ENCODE measurements around the gene GRM8. TPM values are rescaled to one million over a fixed set of nuclear protein-coding genes. Genes with fewer than 3 reads are reported as not detected.
A peak's percentile ranks its signal among the peaks of the same experiment; 100 is the strongest.

GRM8 gene
- total and polyA plus RNA-seq, 9 donors, result 0.18 to 0.75 (median 0.26) TPM; not detected in 1

DNA sequence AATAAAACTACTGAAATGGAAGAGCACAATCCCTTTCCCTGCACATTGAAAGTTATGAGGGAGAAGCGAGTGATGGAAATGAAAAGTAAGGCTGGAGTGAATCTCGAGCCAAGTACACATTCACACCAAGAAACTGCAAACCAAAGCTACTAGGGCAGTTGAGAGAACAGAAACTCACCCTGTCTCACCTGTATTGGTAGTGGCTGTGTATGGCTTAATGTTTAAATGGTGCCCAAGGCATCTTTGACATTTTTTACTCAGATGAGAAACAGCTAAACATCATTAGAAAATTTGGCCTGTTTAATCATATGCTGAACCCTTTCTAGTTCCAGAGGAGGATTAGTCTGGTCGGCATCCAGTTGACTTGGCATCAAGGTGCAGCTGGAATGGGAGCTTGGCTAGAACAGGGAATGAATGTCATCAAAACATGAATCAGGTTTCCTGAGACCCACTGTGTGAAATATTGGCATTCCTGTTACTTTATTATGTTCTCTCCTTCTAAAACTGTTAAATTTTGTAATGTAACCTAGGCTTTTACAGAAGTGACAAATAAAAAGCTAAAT is 840.8 kb downstream of the GRM8 start:
- DNase-seq, result peak; percentile 1
- H3K4me3 ChIP-seq (ENCODE audit: low read length), result no peak overlapping the region
- H3K36me3 ChIP-seq (ENCODE audit: control insufficient read depth, insufficient read depth, low read length), result no peaks in the 10 kb centered on the region
- H3K27me3 ChIP-seq (ENCODE audit: control insufficient read depth, insufficient read depth, low read length), result no peaks in the 10 kb centered on the region
- no peaks in the 10 kb centered on the region for H3K9me3 ChIP-seq (replicated peaks; ENCODE audit: control insufficient read depth, low read depth, low read length)
- H3K4me1 ChIP-seq (ENCODE audit: control insufficient read depth, insufficient read depth, low read length), result no peaks in the 10 kb centered on the region
- H3K27ac ChIP-seq (ENCODE audit: low read length), result no peak overlapping the region
- no CpG with 5 or more reads among the region's 3 CpGs for WGBS (ENCODE audit: insufficient coverage)

DNA sequence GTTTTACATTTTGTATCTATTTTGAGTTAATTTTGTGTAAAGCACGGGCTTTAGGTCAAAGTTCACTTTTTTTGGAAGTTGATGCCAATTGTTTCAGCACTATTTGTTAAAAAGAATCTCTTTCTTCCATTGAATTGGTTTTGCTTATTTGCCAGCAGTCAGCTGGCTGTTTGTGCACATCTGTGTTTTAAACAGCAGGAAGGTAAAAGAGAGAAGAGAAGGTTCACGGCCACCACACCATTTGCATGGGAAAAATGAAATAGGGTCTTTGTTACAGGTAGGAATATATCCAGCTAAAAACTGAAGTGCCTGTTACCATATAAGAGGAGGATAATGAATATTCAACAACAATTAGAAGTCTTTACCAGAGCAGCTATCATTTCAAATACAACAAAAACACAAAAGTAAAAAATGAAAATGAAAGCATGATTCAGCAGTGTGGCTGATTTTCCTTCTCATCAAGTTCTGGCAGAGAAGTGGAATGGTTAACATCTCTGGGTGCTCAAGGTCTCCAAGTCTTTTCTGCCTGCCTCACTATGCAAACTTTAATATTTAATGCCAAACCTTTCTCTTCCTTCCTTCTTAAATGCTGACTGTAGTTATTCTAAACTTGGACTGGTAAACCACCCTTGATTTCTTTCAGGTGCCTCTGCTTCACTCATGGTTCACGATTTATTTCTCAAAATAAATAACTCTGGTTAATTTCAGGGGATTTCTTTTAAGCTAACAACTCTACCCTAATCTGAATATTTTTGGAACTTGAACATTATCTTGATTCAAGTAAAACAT is 841.5 kb downstream of the GRM8 start:
- no peaks in the 10 kb centered on the region for H3K36me3 ChIP-seq (ENCODE audit: control insufficient read depth, insufficient read depth, low read length)
- no peak overlapping the region for H3K27ac ChIP-seq (ENCODE audit: low read length)
- H3K4me3 ChIP-seq (ENCODE audit: low read length), result no peak overlapping the region
- no peaks in the 10 kb centered on the region for H3K9me3 ChIP-seq (replicated peaks; ENCODE audit: control insufficient read depth, low read depth, low read length)
- no peaks in the 10 kb centered on the region for H3K27me3 ChIP-seq (ENCODE audit: control insufficient read depth, insufficient read depth, low read length)
- DNase-seq, result peak; percentile 2
- H3K4me1 ChIP-seq (ENCODE audit: control insufficient read depth, insufficient read depth, low read length), result no peaks in the 10 kb centered on the region
- no CpG with 5 or more reads among the region's 3 CpGs for whole genome bisulfite sequencing (ENCODE audit: insufficient coverage)

DNA sequence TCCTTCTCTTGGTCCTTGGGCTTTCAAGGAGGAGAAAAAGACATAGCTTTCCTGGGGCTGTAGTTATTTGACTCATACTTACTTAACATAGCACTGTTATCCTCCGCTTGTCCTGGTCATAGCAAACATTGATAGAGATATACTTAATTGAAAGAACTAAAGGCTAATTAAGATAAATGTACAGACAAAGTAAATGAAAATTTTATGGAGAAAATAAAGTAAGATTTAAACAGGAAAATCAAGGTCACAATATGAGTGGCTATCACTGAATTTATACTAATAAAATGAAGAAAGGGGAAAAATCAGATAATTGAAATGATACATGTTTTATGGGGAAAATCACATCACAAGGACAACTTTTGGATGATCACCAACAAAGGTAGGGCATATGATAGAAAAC is 849.7 kb downstream of the GRM8 start:
- Histone ChIP-seq H3K4me3 (ENCODE audit: low read length) (no peak overlapping the region), H3K27me3 (ENCODE audit: control insufficient read depth, insufficient read depth, low read length) (no peaks in the 10 kb centered on the region), H3K27ac (ENCODE audit: low read length) (no peak overlapping the region), H3K36me3 (ENCODE audit: control insufficient read depth, insufficient read depth, low read length) (no peaks in the 10 kb centered on the region), H3K4me1 (ENCODE audit: control insufficient read depth, insufficient read depth, low read length) (no peaks in the 10 kb centered on the region), H3K9me3 (replicated peaks; ENCODE audit: control insufficient read depth, low read depth, low read length) (no peaks in the 10 kb centered on the region)
- WGBS (ENCODE audit: insufficient coverage), result no CpG with 5 or more reads among the region's 1 CpG
- DNase-seq, result no peak

DNA sequence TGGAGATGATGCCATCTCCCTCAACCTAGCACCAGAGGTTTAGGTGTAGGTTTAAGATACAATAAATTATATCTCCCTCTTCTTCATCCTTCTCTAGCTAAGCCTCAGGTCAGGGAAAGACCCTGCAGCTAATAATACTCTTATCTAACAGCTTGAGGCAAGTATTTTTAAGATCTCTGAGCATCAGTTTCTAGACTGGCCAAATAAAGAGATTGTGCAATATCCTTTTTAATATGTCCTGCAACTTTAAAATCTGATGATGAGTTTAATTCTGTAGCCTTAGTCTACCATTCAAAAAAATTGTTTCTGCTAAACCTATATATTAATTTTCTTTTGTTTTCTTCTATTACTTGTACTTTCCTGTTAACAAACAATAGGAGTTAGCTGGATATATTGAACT is 850.8 kb downstream of the GRM8 start:
- no peaks in the 10 kb centered on the region for H3K27me3 ChIP-seq (ENCODE audit: control insufficient read depth, insufficient read depth, low read length)
- no peak overlapping the region for H3K27ac ChIP-seq (ENCODE audit: low read length)
- no peaks in the 10 kb centered on the region for H3K36me3 ChIP-seq (ENCODE audit: control insufficient read depth, insufficient read depth, low read length)
- no peak for DNase-seq
- no peaks in the 10 kb centered on the region for H3K9me3 ChIP-seq (replicated peaks; ENCODE audit: control insufficient read depth, low read depth, low read length)
- no peak overlapping the region for H3K4me3 ChIP-seq (ENCODE audit: low read length)
- no peaks in the 10 kb centered on the region for H3K4me1 ChIP-seq (ENCODE audit: control insufficient read depth, insufficient read depth, low read length)

DNA sequence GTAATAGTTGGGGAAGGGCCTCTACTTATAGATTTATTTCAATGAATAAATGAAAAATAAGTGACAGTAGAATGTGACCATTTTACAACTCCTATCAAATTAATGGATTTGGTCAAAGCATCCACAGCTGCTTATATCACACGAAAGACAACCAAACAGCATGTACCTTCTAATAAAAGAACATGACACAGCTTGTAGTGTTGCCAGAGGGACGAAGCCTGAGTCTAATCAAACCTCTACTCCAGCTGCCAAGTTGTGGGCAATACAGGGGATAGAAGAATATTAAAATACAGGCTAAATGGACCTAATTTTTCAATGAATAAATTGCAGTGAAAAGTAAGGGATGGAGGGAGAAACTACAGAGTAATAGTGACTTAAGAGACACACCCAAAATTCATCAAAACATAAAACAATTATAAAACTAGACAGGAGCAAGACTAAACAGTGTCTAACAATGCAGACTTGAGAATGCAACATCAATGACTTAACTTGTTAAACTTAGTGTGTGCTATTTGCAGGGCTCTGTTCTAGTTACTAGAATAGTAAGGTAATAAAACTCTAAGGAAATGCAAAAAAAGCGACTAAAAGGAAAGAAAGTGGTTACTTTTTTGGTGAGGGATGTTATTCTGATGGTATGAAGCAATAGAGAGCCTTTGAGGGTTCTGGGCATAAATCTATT is 853.8 kb downstream of the GRM8 start:
- no peaks in the 10 kb centered on the region for H3K4me1 ChIP-seq (ENCODE audit: control insufficient read depth, insufficient read depth, low read length)
- H3K36me3 ChIP-seq (ENCODE audit: control insufficient read depth, insufficient read depth, low read length), result no peaks in the 10 kb centered on the region
- H3K4me3 ChIP-seq (ENCODE audit: low read length), result no peak overlapping the region
- no peaks in the 10 kb centered on the region for H3K27me3 ChIP-seq (ENCODE audit: control insufficient read depth, insufficient read depth, low read length)
- no peaks in the 10 kb centered on the region for H3K9me3 ChIP-seq (replicated peaks; ENCODE audit: control insufficient read depth, low read depth, low read length)
- 71% methylated on average over 1 of the region's 3 CpGs for WGBS (ENCODE audit: insufficient coverage)
- DNase-seq, result peak; percentile 1
- H3K27ac ChIP-seq (ENCODE audit: low read length), result no peak overlapping the region

DNA sequence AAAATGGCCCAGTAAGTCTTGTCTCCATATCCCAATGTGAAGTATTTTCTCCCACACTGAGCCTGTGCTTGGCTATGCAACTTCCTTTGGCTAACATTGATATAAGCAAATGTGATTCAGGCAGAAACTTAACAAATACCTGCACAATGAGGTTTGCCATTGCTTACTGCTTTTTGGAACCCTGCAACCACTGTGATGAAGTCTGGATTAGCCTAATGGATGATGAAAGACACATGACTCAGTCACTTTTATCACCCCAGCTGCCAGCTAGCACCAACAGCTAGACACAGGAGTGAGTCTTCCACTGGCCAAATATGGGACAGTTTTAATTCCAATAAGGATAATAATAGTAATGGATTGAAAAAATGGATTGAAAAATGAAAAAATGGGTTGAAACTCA is 854.5 kb downstream of the GRM8 start:
- Histone ChIP-seq H3K36me3 (ENCODE audit: control insufficient read depth, insufficient read depth, low read length) (no peaks in the 10 kb centered on the region), H3K4me3 (ENCODE audit: low read length) (no peak overlapping the region), H3K4me1 (ENCODE audit: control insufficient read depth, insufficient read depth, low read length) (no peaks in the 10 kb centered on the region), H3K27me3 (ENCODE audit: control insufficient read depth, insufficient read depth, low read length) (no peaks in the 10 kb centered on the region), H3K9me3 (replicated peaks; ENCODE audit: control insufficient read depth, low read depth, low read length) (no peaks in the 10 kb centered on the region), H3K27ac (ENCODE audit: low read length) (no peak overlapping the region)
- no peak for DNase-seq

DNA sequence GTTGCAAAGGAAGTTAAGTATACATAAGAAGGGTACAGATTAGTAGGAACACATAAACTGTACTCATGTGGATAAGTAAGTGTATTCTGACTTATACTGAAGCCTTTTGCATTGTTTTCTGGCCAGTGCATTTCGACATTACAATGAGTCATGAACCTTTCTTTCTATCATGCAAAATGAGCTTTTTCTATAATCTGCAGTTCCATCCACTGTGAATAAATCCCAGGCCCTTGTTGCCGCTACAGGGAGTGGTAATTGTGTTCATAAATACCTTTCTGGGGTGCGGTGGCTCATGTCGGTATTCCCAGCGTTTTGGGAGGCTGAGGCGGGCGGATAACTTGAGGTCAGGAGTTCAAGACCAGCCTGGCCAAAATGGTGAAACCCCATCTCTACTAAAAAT is 858.3 kb downstream of the GRM8 start:
- no peaks in the 10 kb centered on the region for H3K4me1 ChIP-seq (ENCODE audit: control insufficient read depth, insufficient read depth, low read length)
- WGBS (ENCODE audit: insufficient coverage), result 100% methylated on average over 1 of the region's 7 CpGs
- no peak overlapping the region for H3K27ac ChIP-seq (ENCODE audit: low read length)
- no peaks in the 10 kb centered on the region for H3K27me3 ChIP-seq (ENCODE audit: control insufficient read depth, insufficient read depth, low read length)
- H3K9me3 ChIP-seq (replicated peaks; ENCODE audit: control insufficient read depth, low read depth, low read length), result no peaks in the 10 kb centered on the region
- no peaks in the 10 kb centered on the region for H3K36me3 ChIP-seq (ENCODE audit: control insufficient read depth, insufficient read depth, low read length)
- no peak for DNase-seq
- H3K4me3 ChIP-seq (ENCODE audit: low read length), result no peak overlapping the region

Other genes starting within 250 kb of the GRM8 start
- gene ZNF800, start 139.8 kb upstream of the GRM8 start, total RNA-seq, result 33.2 TPM
- 10 to 100 TPM in 7 of 8 donors, 1 to 10 TPM in 1; 10.0 to 14.5 (median 11.4) TPM for gene ZNF800, start 139.8 kb upstream of the GRM8 start, polyA plus RNA-seq (ENCODE audit: insufficient read depth in 1 of 8, insufficient read length in 8 of 8, low replicate concordance in 1 of 8)

Measured in muscle of leg (tissue), 11 donors.